GM11168 (cell line): Measurements from ENCODE around the gene STAT3.
"Not testable (repeated sequence)": the region's sequence is repeated elsewhere in the genome, so short reads cannot be mapped to it uniquely, and the experiment has no call there.

ENCODE experiments used
- in situ Hi-C: fragments of 300-500 bp; cut with MboI; formaldehyde crosslinking; loops from one replicate; pipeline ENCODE4 v1.12.0; 2022; ENCODE audit warnings: low sequenced_read_pairs; ENCODE audit not compliant: unreplicated experiment

The STAT3 gene

GRCh38 chr17:42305543-42306384 lies 82.5 kb downstream of the STAT3 start:
- in situ Hi-C loops: no loop called here

- in situ Hi-C loops: not testable (repeated sequence)
These were observed 83.3 kb downstream of the STAT3 start for GRCh38 chr17:42305031-42305330.

- in situ Hi-C loops: no loop called here
These were observed 83.8 kb downstream of the STAT3 start for GRCh38 chr17:42304187-42305030.

GRCh38 chr17:42303694-42304093 lies 84.5 kb downstream of the STAT3 start:
- in situ Hi-C loops: no loop called here

GRCh38 chr17:42301022-42301421 lies 87.2 kb downstream of the STAT3 start:
- in situ Hi-C loops: no loop called here

- in situ Hi-C loops: not testable (repeated sequence)
These were observed 88.3 kb downstream of the STAT3 start for GRCh38 chr17:42299913-42300312.

- in situ Hi-C loops: not testable (repeated sequence)
These were observed 88.9 kb downstream of the STAT3 start for GRCh38 chr17:42299361-42299760.

GRCh38 chr17:42297775-42298174 lies 90.5 kb downstream of the STAT3 start:
- in situ Hi-C loops: not testable (repeated sequence)

GRCh38 chr17:42296012-42296411 lies 92.2 kb downstream of the STAT3 start:
- in situ Hi-C loops: no loop called here

GRCh38 chr17:42294469-42295398 lies 93.5 kb downstream of the STAT3 start:
- in situ Hi-C loops: no loop called here

GRCh38 chr17:42291129-42291528 lies 97.1 kb downstream of the STAT3 start:
- in situ Hi-C loops: no loop called here

GRCh38 chr17:42290577-42290976 lies 97.7 kb downstream of the STAT3 start:
- in situ Hi-C loops: no loop called here

- in situ Hi-C loops: no loop called here
These were observed 98.5 kb downstream of the STAT3 start for GRCh38 chr17:42289611-42290181.

- in situ Hi-C loops: no loop called here
These were observed 99.2 kb downstream of the STAT3 start for GRCh38 chr17:42288803-42289610.

- in situ Hi-C loops: no loop called here
These were observed 100.1 kb downstream of the STAT3 start, which contains the start of gene STAT5A for GRCh38 chr17:42287977-42288802. Gene STAT5A (plus strand): TSS chr17:42288498. CDS start chr17:42289412, 914 bp downstream.

GRCh38 chr17:42287305-42287976 lies 100.8 kb downstream of the STAT3 start:
- in situ Hi-C loops: no loop called here

- in situ Hi-C loops: no loop called here
These were observed 101.6 kb downstream of the STAT3 start for GRCh38 chr17:42286411-42287221.
